Brain microvascular endothelial cell (primary cell): Measurements from ENCODE around the gene KCNJ18.
"Not testable (repeated sequence)": the region's sequence is repeated elsewhere in the genome, so short reads cannot be mapped to it uniquely, and the experiment has no call there.

Experiments
- DNase-seq: peaks from one replicate; pipeline ENCODE4 v3.0.0-alpha.2; 2020
- H3K27ac ChIP-seq: fragments of 250-450 bp; sonication (Bioruptor Pico); 2 replicates; pipeline ENCODE4 v1.5.1; 2020; ENCODE audit warnings: mild to moderate bottlenecking, moderate library complexity
- H3K27me3 ChIP-seq: fragments of 250-450 bp; sonication (Bioruptor Pico); replicated peaks from 2 replicates; pipeline ENCODE4 v1.5.1; 2020; ENCODE audit warnings: mild to moderate bottlenecking
- H3K36me3 ChIP-seq: fragments of 250-450 bp; sonication (Bioruptor Pico); replicated peaks from 2 replicates; pipeline ENCODE4 v1.5.1; 2020; ENCODE audit warnings: mild to moderate bottlenecking
- H3K4me3 ChIP-seq: 2 replicates; pipeline ENCODE4 v1.5.1; 2011; ENCODE audit warnings: low read depth, mild to moderate bottlenecking, control low read depth, low read length, moderate library complexity
- in situ Hi-C: cut with HindIII; loops from 2 replicates; pipeline ENCODE4 v1.10.0; 2017; ENCODE audit warnings: low sequenced_read_pairs, low pct_ligation_motif_present
- TF ChIP-seq, protein P1 (sequence below): IDR thresholded peaks from 2 replicates; pipeline ENCODE4 v1.5.1; 2011; ENCODE audit warnings: low read depth, mild to moderate bottlenecking, moderate library complexity, low read length, control low read depth, inconsistent platforms; ENCODE audit errors: missing control alignments

KCNJ18 gene

DNA sequence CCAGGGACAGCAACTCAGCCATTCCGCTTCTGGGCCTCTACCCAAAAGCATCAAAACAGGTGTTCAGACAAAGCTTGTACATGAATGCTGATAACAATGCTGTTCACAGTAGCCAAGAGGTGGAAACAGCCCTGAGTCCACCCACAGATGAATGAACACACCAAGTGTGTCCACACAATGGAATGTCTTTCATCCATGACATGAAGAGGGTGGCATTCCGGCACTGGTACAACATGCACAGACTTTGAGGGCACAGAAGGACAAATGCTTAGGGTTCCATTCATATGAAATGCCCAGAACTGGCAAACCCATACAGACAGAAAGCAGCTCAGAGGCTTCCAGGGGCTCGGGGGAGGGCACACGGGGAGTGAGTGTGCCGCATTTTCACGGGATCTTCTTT is 49.2 kb downstream of the KCNJ18 start:
- in situ Hi-C loops, H3K4me3 ChIP-seq, H3K27me3 ChIP-seq, H3K36me3 ChIP-seq, H3K27ac ChIP-seq, DNase-seq: not testable (repeated sequence)

DNA sequence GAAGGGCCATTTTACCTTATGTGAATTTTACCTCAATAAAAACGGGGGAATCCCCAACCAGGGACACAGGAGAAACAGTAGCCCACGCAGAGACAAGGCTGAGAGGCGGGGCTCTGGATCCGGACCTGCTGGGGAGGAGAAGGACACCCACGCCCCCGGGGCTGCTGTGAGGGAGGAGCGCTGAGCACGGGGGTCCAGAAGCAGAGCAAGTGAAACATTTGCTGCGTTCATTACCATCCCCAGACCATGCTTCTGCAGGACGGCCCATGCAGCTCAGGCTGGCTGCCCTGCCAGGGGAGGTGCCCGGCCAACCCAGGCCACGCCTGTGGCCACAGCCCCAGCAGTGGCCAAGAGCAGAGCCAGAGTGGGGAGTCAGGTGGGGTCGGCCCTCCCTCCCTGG is 50.0 kb downstream of the KCNJ18 start:
- in situ Hi-C loops = no loop called here

DNA sequence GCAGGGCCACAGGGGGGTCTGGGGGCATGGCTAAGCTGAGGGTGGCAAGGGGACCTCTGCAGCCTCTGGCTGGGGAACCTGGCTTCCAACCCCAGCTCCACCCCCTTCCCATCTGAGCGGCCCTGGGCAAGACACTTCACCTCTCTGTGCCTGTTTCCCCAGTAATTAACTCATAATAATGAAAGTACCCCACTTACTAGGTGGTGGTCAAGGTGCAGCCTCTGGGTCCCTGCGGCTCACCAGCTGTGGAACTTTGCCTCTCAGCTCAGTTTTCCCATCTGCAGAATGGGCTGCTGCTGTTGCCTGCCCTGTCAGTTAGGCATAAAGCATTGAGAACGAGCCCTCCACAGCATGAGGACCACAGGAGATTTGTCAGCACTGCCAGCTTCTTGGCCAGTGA is 51.8 kb downstream of the KCNJ18 start:
- H3K27me3 ChIP-seq, DNase-seq, H3K36me3 ChIP-seq, H3K4me3 ChIP-seq, in situ Hi-C loops, H3K27ac ChIP-seq: not testable (repeated sequence)

More for the DNA sequence above, 50.0 kb downstream of the KCNJ18 start:
- Histone ChIP-seq H3K4me3 (no peak overlapping the region), H3K27me3 (no peaks in the 10 kb centered on the region), H3K27ac (no peak overlapping the region), H3K36me3 (no peaks in the 10 kb centered on the region)
- TF ChIP-seq, protein P1, sequence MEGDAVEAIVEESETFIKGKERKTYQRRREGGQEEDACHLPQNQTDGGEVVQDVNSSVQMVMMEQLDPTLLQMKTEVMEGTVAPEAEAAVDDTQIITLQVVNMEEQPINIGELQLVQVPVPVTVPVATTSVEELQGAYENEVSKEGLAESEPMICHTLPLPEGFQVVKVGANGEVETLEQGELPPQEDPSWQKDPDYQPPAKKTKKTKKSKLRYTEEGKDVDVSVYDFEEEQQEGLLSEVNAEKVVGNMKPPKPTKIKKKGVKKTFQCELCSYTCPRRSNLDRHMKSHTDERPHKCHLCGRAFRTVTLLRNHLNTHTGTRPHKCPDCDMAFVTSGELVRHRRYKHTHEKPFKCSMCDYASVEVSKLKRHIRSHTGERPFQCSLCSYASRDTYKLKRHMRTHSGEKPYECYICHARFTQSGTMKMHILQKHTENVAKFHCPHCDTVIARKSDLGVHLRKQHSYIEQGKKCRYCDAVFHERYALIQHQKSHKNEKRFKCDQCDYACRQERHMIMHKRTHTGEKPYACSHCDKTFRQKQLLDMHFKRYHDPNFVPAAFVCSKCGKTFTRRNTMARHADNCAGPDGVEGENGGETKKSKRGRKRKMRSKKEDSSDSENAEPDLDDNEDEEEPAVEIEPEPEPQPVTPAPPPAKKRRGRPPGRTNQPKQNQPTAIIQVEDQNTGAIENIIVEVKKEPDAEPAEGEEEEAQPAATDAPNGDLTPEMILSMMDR = no peak
- DNase-seq = no peak

DNA sequence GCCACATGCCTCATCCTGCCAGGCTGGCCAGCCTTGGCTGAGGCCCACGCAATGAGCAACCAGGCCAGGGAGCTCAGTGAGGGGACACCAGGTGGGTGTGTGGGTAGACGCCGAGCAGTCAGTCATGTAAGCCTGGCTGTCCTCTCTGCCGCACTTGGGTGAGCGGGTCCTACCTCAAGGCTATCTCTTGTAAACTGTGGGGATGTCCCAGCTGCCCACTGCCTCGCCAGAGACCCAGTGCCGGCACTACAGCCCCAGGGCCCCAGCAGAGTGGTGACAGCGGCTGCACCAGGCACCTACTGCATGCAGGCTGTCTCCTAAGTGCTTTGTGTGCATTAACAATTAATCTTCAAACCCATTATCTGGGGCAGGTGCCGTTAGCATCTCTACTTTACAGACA is 52.3 kb downstream of the KCNJ18 start:
- H3K36me3 ChIP-seq, H3K27ac ChIP-seq, DNase-seq, in situ Hi-C loops, H3K27me3 ChIP-seq, H3K4me3 ChIP-seq: not testable (repeated sequence)

DNA sequence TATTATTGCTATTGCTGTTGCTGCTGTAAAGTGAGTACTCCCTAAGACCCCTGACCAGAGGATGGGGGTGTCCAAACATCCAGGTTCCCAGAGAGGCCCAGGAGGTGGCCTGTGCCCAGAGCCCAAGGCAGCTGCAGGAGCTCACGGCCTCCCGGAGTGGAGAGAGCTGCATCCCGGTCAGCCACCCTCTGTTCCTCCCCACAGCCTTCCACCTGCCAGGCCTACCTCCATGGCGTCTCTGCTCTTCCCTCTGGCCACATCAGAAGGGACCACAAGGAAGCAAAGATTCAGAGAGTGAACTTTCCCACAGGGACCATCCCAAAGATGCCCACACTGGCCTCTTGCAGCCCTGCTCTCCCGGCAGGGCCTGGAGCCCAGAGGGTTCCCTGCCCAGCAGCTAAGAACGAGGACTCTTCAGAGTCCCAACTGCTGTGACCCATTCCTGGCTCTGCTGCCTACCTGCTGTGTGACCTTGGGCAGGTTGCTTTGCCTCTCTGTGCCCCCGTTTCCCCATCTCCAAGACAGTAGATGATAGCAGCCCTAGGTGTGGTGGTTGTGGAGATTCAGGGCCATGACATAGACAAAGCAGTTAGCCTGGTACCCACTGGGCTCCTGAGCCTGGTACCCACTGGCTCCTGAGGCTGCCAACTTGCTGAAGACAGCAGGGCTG is 53.2 kb downstream of the KCNJ18 start:
- in situ Hi-C loops, H3K36me3 ChIP-seq, DNase-seq, H3K27ac ChIP-seq, H3K27me3 ChIP-seq, H3K4me3 ChIP-seq: not testable (repeated sequence)

DNA sequence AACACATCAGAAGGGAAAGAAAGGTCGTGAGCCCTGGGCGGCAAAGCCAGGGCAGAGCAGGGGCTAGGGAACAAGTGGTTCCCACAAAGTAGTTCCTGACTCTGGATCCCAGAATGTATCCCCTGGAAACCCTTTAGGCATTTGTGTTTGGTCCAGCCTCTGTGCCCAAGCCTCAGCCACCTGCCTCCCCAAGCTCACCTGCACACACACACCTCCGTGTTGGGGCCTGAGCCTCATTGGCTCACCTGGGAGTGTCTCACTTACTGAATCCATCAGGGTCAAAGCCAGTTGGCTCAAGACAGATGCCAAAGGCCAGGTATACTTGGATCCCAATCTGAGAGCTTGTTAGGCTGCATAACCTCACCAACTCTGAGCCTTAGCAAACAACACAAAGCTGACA is 54.1 kb downstream of the KCNJ18 start:
- H3K4me3 ChIP-seq, H3K27ac ChIP-seq, H3K27me3 ChIP-seq, in situ Hi-C loops, H3K36me3 ChIP-seq, DNase-seq: not testable (repeated sequence)

DNA sequence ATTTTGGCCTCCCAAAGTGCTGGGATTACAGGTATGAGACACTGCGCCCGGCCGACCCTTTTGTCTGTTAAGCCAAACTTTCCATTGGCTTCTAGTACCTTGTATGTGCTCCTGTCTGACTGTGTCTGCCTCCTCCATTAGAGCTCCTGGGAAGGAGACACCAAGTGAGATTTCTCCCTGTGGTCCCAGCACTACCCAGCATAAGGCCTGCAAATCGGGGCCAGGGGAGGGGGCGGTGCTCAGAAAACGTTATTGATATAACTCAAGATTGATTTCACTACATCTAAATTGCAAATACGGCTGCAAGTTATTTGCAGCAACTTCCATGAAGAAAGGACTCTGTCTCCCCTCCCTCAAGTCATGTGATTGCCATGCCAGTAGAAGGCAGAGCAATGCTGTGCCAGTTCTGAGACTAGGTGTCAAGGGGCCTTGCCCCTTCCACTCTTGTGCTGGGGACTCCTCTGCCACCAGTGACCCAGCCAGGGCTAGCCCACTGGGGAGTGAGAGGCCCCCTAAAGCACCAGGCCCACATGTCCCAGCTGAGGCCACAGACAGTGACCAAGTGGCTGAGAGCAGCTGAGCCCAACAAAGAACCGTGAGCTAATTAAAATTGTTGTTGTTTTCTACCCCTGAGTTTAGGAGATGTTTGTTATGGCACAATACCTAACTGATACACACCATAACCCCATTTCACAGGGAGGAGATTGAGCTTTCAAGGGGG is 55.0 kb downstream of the KCNJ18 start:
- H3K27ac ChIP-seq, DNase-seq, H3K27me3 ChIP-seq, H3K36me3 ChIP-seq, in situ Hi-C loops, H3K4me3 ChIP-seq: not testable (repeated sequence)

DNA sequence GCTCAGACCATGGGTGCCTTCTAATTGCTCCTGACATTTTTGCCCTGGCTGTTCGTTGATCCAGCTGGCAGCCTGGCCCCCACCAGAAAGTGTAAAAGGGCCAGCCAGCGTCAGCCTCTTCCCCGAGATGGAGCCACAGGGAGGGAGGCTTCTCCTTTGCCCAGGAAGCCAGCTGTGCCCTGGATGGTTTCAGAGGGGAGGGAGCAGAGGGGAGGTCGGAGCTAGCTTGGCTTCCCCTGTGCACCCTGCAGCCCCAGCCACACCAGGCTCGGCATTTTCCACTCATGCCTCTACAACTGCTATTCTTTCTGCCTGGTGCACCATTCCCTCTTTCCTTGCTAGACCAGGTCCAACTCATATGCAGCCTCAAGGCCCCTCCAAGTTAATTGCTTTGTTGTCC is 56.4 kb downstream of the KCNJ18 start:
- H3K27me3 ChIP-seq, H3K4me3 ChIP-seq, H3K36me3 ChIP-seq, in situ Hi-C loops, H3K27ac ChIP-seq, DNase-seq: not testable (repeated sequence)

DNA sequence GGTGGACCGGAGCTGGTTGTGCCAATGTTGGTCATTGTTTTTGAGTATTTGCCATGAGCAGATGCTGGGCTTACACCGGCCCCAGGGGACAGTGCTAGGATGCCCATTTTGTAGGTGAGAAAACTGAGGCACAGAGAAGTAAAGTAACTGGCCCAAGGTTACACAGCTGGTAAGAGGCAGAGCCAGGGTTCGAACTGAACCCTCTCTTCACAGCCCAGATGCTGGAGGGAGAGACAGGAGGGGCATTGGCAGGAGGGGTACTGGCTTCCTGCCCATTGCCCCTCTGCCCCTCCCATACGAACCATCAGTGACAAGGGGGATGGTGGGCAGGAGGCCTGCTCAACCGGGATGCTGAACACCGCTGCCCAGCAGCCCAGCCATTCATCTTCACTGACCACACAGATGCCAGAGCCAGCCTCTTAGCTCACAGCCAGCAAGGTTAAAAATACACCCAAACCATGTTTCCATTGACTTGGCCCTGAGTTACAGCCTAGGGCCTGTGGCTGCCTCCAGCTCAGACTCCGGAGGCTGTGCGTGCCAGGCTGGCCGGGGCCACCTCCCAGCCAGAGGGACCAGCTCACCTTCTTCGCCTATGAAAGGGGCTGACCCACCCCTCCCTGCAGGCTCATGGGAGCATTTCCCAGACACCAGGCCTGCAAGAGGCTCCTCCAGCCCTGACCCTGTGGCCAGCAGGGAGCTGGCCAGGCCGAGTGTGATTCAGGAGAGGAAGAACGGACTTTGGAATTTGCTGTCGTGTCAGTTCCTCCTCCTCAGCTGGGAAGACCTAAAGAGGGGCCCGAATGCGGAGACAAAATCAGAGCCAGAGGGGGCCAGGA is 57.6 kb downstream of the KCNJ18 start:
- H3K27me3 ChIP-seq, H3K4me3 ChIP-seq, H3K27ac ChIP-seq, DNase-seq, in situ Hi-C loops, H3K36me3 ChIP-seq: not testable (repeated sequence)

DNA sequence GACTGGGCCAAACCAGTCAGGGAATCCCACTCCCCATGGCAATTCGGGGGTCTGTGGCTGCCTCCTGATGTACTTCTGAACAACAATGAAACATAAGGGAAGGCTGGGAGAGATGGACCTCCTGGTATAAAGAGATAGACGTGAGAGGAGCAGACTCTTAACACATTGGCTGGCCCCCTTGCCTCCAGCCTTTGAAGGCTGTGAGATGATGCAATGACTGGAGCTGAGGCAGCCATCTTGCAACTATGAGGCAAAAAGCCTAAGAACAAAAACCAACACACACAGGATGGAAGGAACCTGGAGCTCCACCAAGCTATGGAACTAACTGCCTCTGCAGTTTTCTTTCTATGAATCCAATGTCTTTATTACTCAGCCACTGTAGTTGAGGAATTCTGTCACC is 58.8 kb downstream of the KCNJ18 start:
- H3K36me3 ChIP-seq, DNase-seq, H3K27me3 ChIP-seq, H3K27ac ChIP-seq, in situ Hi-C loops, H3K4me3 ChIP-seq: not testable (repeated sequence)
